ENCODE measurements around the gene SEL1L.
"Not testable (repeated sequence)": the region's sequence is repeated elsewhere in the genome, so short reads cannot be mapped to it uniquely, and the experiment has no call there.

The SEL1L gene

DNA sequence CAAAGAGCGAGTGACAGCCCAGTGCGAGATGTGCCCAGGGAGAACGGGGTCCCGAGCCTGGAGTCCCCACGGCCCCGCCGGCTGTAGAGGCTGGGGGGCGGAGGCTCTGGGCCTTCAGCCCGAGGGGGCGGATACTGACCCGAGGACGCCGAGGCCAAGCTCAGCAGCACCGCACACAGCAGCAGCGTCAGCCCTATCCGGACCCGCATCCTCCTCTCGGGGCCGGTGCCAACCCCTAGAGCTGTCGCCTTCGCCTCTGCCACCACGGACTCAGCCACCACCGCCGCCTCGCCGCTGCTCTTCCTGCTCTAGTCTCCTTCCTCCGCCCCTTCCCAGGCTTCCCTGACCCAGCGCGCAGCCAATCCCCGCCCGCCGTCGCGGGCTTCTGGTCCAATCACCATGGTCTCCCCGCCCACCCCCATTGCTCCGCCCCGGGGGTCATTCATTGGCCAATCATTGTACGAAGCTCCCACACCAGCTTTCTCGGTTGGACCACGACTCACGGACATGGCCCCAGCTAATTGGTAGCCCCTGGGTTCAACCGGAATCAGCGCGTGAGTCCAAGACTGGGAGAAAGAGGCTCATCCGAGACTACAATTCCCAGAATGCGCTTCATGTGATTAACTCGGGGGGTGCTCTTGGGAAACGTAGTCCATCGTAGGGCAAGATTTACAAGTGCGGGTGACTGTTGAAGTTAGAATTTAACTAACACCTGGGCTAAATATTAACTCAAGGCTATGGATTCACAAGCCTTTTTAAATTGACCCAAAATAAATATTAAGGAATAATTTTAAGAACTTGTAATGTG, at the start of gene SEL1L:
SEL1L (minus strand) TSS at position 318 of the 808 bp plus-strand sequence; CDS start at position 209, 109 bp downstream.
- DNase-seq (ENCODE audit: low spot score): peak; percentile 63

DNA sequence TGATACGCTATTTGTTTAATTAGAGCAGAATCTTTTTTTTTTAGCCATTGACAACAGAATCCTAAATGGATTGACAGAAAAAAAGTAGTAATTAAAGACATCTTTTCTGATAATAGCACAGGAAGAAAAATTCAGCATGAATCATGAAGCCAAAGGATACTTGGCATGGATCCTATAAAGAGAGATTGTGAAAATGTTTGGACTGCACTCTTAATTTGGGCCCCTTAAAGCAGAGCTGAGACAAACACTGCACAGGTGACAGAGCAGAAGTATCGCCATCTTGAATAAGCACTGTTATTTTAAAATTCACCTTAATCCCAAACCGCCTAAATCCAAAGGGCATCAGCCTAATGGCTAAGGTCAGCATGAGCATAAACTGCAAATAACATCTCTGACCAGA, 48.8 kb upstream of the SEL1L start:
- no peak for DNase-seq (ENCODE audit: low spot score)

GRCh38 chr14:81579115-81579514, 45.5 kb upstream of the SEL1L start:
- no peak for DNase-seq (ENCODE audit: low spot score)

DNA sequence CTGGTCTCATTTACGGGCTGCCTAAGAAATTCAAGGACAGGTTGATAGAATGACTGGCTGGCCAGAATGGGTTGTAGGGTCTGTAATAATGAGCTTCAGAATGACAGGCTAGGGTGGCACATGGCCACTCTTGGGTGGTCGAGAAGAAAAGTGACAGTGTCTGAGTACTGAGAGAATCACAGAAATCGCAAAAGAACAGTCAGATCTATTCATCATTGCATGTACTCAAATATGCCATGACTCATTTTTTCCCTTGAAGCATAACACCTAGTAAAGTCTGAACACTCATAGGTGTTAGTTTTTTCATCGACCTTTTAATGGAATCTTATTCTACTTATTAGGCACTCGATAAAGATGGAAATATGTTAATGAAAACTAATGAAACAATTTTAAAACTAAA, 37.8 kb upstream of the SEL1L start:
- no peak for DNase-seq (ENCODE audit: low spot score)

DNA sequence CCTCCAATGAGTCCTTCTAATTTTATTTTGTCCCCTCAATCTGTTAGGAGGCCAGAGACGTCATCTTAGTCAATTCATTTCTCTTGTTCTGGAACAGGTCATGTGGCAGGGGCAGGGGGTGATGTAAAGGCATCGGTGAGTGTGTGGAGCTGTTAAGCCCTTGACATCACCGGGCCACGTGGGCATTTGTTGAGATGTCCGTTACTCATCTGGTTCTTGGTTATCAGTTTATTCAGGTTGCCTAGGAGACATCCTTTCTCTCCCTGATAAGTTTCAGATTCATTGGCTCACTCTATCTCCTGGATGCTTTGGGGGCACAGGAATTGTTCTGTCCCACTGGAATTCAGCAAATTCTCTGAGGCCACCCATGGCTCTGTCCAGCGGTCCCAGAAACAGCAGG, 33.6 kb upstream of the SEL1L start:
- no peak for DNase-seq (ENCODE audit: low spot score)

DNA sequence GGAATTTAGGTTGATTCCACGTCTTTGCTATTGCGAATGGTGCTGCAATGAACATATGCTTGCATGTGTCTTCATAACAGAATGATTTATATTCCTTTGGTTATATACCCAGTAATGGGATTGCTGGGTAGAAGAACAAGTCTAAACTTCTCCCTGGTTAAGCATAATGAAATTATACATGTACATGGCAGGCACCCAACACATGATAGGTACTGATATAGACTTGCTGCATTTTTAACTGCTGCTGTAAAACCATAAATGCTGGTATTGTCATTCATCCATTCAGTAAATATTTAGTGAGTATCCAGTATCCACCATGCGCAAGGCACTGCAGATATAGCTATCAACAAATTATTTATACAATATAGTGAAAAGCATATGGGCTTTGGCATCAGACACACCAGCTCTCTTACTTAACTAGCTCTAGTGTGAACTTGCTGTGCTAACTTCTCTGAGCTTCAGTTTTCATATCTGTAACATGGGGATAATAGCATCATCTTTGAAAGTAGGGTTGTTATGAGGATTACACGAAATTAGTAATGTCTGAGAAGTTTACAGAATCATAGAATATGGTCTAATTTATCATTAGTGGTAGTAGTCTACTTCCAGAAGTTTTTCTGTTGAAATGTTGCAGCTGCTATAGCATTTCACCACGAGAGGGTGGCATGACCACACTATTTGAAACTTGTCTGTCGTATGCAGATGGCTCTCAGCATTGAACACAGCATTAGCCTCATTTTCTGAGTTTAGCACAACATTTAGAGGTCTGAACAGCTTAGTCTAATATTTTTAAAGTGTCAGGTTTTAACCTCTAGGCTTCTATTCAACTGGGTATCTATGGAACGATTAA, 32.0 kb upstream of the SEL1L start:
- peak; percentile 10 for DNase-seq (ENCODE audit: low spot score)

DNA sequence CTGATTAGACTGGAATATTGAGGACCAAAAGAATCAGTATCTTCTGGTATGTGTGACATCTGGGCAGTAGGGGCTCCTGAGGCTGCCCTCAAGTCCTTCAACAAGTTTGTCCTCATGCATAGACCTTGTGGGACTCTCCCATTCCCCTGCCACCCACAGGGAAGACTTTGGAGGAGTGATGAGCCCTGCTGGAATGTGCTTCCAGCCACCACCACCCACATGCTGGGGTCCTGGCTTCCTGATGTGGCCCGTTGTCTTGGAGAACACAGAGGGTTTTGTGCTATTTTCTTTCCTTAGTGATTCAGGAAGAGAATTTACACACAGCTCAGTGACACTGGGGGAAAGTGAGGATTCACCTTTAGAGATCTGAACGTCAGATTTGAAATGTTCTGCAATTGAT, 29.2 kb upstream of the SEL1L start:
- no peak for DNase-seq (ENCODE audit: low spot score)

DNA sequence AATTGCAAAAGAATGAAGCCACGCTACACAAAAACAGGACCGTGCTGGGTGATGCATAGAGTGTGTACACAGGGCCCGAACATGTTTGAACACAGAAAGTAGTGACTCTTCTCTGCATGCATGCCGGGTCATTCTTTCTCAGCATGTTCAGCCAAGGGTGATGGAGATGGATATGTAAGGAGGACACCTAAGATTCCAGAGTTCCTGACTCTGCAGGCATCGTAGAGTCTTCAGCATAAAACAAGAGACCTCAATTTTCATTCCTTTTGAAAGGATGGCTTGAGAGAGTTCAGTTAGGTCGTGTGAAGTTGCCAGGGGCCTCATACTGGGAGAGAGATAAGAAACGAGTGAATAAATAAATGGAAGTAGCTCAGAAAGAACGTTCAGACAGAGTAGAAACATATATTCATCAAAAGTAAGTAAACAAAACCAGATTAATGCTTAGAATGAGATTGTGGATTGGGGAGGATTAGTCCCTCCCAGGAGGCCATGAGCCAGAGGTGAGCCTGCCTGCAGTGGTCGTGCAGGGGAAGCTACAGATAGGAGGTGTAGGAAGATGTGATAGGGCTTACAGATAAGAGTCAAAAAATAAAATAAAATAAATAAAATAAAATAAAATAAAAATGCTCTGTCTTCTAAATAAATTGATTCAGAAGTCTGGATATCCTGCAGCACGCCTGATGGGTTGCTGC, 27.6 kb upstream of the SEL1L start:
- DNase-seq (ENCODE audit: low spot score): no peak

DNA sequence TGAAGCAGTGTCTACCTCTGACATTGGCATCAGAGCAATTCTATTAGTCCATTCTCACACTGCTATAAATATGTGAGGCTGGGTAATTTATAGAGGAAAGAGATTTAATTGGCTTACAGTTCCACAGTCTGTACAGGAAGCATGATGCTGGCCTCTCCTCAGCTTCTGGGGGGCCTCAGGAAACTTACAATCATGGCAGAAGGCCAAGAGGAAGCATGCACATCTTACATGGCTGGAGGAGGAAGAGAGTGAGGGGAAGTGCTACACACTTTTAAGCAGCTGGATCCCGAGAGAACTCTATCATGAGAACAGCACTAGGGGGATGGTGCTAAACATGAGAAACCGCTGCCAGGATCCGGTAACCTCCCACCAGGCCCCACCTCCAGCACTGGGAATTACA, 25.7 kb upstream of the SEL1L start:
- no peak for DNase-seq (ENCODE audit: low spot score)

DNA sequence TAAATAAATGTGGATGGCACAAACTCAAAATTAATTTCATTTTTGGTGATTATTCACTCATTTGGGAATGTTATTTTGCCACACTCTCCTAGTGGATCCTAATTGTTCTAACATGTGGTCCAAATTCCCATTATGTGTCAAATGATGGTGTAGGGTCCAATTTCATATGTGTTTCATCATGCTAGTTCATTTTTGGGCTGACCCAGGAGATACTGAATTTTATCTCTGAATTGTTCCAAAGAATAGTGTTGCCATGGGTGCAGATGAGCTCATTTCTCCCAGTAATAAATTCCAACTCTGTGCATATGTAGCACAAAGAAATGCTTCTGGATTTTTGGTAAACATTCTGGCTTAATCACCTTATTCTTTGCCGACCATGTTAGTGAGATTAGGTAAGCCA, 23.5 kb upstream of the SEL1L start:
- DNase-seq (ENCODE audit: low spot score): no peak

GRCh38 chr14:81555684-81556083, 22.0 kb upstream of the SEL1L start:
- DNase-seq (ENCODE audit: low spot score): no peak

DNA sequence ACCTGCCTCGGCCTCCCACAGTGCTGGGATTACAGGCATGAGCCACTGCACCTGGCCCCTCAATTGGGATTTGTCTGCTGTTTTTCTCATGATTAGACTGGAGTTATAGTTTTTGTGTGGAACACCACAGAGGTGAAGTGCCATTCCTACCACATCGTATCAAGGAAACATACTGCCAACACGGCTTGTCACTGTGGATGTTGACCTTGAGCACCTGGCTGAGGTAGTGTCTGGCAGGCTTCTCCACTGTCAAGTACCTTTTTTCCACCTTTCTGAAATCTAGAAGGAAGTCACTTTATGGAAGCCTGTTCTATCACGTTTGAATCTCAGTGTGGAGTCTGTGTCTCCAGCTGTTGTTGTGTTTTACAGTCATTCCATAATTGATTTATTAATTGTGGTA, 21.4 kb upstream of the SEL1L start:
- DNase-seq (ENCODE audit: low spot score): no peak

DNA sequence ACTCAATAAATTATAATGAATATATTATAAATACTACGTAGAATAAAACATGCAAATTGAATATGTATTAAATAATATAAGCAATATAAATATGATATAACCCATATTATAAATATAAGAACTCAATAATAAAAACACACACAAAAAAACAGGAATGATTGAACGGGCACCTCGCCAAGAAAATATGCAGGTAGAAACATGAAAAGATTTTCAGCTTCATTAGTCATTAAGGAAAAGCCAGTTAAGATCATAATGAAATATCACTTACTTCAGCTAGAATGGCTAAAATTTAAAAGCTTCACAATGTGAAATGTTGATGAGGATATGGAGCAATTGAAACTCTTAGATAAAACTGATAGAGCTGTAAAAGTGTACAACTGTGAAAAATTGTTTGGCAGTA, 17.8 kb upstream of the SEL1L start:
- DNase-seq (ENCODE audit: low spot score): no peak

- no peak for DNase-seq (ENCODE audit: low spot score)
Measured at GRCh38 chr14:81550001-81550637, 16.5 kb upstream of the SEL1L start.

DNA sequence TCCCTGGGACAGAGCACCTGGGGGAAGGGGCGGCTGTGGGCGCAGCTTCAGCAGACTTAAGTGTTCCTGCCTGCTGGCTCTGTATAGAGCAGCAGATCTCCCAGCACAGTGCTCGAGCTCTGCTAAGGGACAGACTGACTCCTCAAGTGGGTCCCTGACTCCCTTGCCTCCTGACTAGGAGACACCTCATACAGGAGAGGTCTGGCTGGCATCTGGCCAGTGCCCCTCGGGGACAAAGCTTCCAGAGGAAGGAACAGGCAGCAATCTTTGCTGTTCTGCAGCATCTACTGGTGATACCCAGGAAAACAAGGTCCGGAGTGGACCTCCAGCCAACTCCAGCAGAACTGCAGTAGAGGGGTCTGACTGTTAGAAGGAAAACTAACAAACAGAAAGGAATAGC, 7.6 kb upstream of the SEL1L start:
- not testable (repeated sequence) for DNase-seq (ENCODE audit: low spot score)

GRCh38 chr14:81537193-81537592, 3.5 kb upstream of the SEL1L start:
- DNase-seq (ENCODE audit: low spot score): no peak

- no peak for DNase-seq (ENCODE audit: low spot score)
Measured at GRCh38 chr14:81536241-81536771, 2.7 kb upstream of the SEL1L start.

DNA sequence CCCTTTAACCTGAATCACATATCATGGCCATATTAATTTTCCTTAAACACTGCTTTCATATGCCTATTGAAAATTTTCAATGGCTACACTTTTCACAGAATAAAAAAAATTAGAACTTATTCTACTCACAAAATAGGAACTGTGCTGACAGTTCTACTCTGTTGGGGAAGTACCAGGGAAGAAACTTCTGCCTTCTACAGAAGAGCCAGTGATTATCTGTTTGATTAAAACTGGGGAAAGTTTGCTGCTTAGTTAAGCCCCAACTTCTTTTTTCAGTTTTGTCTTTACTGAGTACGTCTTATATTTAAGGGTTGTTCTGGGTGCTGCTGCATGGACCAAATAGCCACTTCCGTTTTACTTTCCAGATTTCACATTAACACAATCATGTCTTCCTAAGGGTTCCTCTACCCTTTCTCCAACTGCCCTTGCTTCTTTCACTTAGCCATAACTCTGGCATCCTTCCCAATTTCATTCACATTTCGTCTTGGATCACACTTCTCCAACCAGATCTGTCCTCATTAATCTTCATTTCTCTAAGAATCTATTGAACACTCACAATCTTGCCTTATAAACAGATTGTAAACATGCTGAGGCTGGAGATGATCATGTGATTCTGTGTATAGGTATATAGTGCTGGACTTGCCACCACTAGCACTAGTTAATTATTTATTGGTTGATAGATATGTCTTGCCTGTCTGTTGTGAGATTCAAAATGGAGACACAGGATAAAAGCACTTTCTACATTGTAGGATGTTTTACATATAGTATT, 1.9 kb upstream of the SEL1L start:
- no peak for DNase-seq (ENCODE audit: low spot score)

GRCh38 chr14:81534510-81535074, 939 bp upstream of the SEL1L start:
- DNase-seq (ENCODE audit: low spot score): no peak

DNA sequence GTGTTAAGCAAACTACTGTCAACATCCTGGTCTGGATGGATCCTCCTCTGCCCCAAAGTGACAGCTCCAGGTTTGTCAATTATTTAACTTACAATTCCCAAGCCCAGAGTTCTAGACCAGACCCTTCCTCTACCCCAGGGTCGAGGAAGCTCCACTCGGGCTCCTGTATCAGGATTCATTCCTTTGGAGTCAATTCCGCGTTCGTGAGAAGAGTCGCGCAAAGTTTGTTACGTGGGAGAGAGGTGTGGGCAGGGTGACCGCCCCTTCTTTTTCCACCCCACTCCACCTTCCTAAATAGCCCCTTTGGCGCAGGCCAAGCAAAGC, 479 bp downstream of the SEL1L start:
- no peak for DNase-seq (ENCODE audit: low spot score)

- no peak for DNase-seq (ENCODE audit: low spot score)
Measured at GRCh38 chr14:81529391-81529790, 4.3 kb downstream of the SEL1L start.

All from HuH-7.5 (cell line).